DOHH2 (cell line): ENCODE data around the gene ARTN.
A peak's percentile ranks its signal among the peaks of the same experiment; 100 is the strongest.

Experiments used
- H3F3A ChIP-seq: fragments of 200-600 bp; sonication (generic), shearing (Covaris generic); 2 replicates; pipeline ENCODE4 v1.6.0; 2016; ENCODE audit warnings: antibody characterized with exemption, mild to moderate bottlenecking; ENCODE audit not compliant: control insufficient read depth, insufficient read depth
- H3K27ac ChIP-seq: fragments of 200-600 bp; sonication (generic); 2 replicates; pipeline ENCODE4 v1.5.1; 2014; ENCODE audit warnings: low read depth, mild to moderate bottlenecking, low read length, moderate library complexity
- H3K27me3 ChIP-seq: fragments of 200-600 bp; sonication (generic); 2 replicates; pipeline ENCODE4 v1.6.1; 2014; ENCODE audit warnings: mild to moderate bottlenecking, low read length, mixed read lengths; ENCODE audit not compliant: control insufficient read depth
- H3K36me3 ChIP-seq: fragments of 200-600 bp; sonication (generic); 2 replicates; pipeline ENCODE4 v1.6.1; 2014; ENCODE audit warnings: mild to moderate bottlenecking, low read length, moderate library complexity, mixed read lengths; ENCODE audit not compliant: control insufficient read depth
- H3K4me1 ChIP-seq: fragments of 200-600 bp; sonication (generic); 2 replicates; pipeline ENCODE4 v1.6.1; 2014; ENCODE audit warnings: mild to moderate bottlenecking, low read length, mixed read lengths; ENCODE audit not compliant: control insufficient read depth
- H3K4me2 ChIP-seq: fragments of 200-600 bp; sonication (generic); 2 replicates; pipeline ENCODE4 v1.6.0; 2014; ENCODE audit warnings: mild to moderate bottlenecking, low read length, moderate library complexity
- H3K4me3 ChIP-seq: fragments of 200-600 bp; sonication (generic); 2 replicates; pipeline ENCODE4 v1.5.1; 2014; ENCODE audit warnings: mild to moderate bottlenecking, low read length, mixed read lengths
- H3K79me2 ChIP-seq: fragments of 200-600 bp; sonication (generic); 2 replicates; pipeline ENCODE4 v1.6.1; 2014; ENCODE audit warnings: mild to moderate bottlenecking, low read length, mixed read lengths; ENCODE audit not compliant: control insufficient read depth
- H3K9me2 ChIP-seq: fragments of 200-600 bp; sonication (generic); replicated peaks from 2 replicates; pipeline ENCODE4 v1.6.1; 2014; ENCODE audit warnings: mild to moderate bottlenecking, low read length, mixed read lengths; ENCODE audit not compliant: control insufficient read depth
- H3K9me3 ChIP-seq: fragments of 200-600 bp; sonication (generic); 2 replicates; pipeline ENCODE4 v1.6.1; 2014; ENCODE audit warnings: antibody characterized with exemption, low read length, mixed read lengths; ENCODE audit not compliant: control insufficient read depth, insufficient read depth
- H4K20me1 ChIP-seq: fragments of 200-600 bp; sonication (generic); 2 replicates; pipeline ENCODE4 v1.6.0; 2014; ENCODE audit warnings: low read depth, mild to moderate bottlenecking, antibody characterized with exemption, low read length, moderate library complexity; ENCODE audit not compliant: control insufficient read depth, insufficient read depth
- EZH2phosphoT487 ChIP-seq: fragments of 200-600 bp; sonication (generic); IDR thresholded peaks from 2 replicates; pipeline ENCODE4 v1.6.1; 2017; ENCODE audit warnings: borderline replicate concordance, mild to moderate bottlenecking, antibody characterized with exemption, low read length, moderate library complexity, mixed read lengths
- TF ChIP-seq, protein P1 (sequence below): fragments of 200-600 bp; sonication (generic); IDR thresholded peaks from one replicate; pipeline ENCODE4 v1.5.1; 2014; ENCODE audit warnings: antibody characterized with exemption, mild to moderate bottlenecking, low read depth, low read length; ENCODE audit not compliant: poor library complexity, severe bottlenecking

Gene ARTN

DNA sequence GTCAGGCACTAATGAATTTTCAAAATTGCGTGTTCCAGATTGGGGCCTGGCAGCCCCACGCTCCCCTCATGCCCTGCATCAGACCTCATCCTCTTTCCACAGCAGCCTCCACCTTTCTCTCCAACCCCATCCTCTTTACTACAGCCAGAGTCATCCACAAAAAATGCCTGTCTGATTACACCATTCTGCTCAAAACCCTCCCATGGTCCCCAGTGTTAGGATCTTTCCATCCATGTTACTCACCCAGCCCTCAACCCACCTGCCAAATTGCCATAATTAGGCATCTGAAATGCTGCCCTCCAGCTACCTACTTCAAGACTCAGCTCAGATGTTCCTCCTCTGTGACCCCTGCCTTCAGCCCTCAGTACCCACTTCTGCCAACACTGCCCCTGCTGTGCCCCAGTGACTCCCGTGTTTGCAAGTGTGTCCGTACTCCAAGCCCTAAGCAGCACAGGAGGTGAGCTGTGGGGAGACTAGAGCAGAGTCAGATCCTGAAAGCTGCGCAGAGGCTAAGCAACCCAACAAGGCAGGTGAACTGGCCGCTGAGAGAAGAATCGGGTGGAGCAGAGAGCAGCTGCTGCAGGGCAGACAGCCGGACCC, 715 bp upstream of the ARTN start:
- H4K20me1 ChIP-seq, result no peaks in the 10 kb centered on the region
- H3K27me3 ChIP-seq, result no peaks in the 10 kb centered on the region
- H3F3A ChIP-seq, result no peaks in the 10 kb centered on the region
- TF ChIP-seq EZH2phosphoT487, result no peak
- TF ChIP-seq, protein P1, sequence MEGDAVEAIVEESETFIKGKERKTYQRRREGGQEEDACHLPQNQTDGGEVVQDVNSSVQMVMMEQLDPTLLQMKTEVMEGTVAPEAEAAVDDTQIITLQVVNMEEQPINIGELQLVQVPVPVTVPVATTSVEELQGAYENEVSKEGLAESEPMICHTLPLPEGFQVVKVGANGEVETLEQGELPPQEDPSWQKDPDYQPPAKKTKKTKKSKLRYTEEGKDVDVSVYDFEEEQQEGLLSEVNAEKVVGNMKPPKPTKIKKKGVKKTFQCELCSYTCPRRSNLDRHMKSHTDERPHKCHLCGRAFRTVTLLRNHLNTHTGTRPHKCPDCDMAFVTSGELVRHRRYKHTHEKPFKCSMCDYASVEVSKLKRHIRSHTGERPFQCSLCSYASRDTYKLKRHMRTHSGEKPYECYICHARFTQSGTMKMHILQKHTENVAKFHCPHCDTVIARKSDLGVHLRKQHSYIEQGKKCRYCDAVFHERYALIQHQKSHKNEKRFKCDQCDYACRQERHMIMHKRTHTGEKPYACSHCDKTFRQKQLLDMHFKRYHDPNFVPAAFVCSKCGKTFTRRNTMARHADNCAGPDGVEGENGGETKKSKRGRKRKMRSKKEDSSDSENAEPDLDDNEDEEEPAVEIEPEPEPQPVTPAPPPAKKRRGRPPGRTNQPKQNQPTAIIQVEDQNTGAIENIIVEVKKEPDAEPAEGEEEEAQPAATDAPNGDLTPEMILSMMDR, result no peak
- H3K27ac ChIP-seq, result no peak overlapping the region
- H3K4me2 ChIP-seq, result no peak overlapping the region
- H3K36me3 ChIP-seq, result no peaks in the 10 kb centered on the region; the same call in 1 of the 2 replicates
- peaks cover 5% of the 10 kb centered on the region for H3K4me1 ChIP-seq
- H3K4me3 ChIP-seq, result no peak overlapping the region
- no peaks in the 10 kb centered on the region for H3K79me2 ChIP-seq
- no peaks in the 10 kb centered on the region for H3K9me2 ChIP-seq
- no peaks in the 10 kb centered on the region for H3K9me3 ChIP-seq

DNA sequence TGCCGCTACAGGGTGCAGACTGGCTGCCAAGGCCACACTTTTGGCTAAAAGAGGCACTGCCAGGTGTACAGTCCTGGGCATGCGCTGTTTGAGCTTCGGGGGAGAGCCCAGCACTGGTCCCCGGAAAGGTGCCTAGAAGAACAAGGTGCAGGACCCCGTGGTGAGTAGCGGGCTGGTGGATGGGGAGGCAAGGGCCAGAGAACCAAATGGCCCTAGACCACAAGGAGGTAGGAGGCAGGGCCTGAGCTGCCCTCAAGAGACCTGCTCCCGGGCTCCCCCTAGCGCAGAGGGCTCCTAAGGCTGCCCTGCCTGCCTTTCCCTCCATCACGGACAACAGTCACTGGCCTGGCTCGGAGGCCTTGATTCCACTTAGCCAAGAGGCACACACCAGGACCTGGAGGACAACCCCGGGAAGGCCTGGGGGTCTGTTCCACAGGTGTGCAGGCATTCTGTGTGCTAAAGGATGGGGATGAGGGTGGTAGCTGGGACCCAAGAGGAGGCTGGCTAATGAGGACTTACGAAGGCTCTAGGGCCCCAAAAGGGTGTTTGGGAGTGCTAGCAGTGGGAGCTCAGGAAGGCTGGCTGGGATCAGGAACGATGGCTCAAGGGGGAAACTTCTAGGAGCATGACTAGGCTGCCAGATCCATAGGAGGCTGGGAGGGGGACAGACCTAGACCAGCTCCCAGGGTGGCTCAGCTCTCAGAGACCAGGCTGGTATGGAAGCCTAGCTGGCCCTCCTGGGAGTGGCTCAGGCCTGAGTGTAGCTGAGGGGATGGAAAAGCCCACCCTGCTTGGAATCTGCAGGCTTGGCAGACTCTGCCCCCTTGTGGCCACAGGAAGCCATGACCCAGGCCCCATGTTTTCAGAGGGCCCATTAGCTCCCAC, 742 bp downstream of the ARTN start:
- Histone ChIP-seq H3F3A (no peaks in the 10 kb centered on the region), H3K4me2 (no peak overlapping the region), H3K4me1 (peaks cover 5% of the 10 kb centered on the region), H4K20me1 (no peaks in the 10 kb centered on the region), H3K27ac (no peak overlapping the region), H3K4me3 (no peak overlapping the region), H3K9me2 (no peaks in the 10 kb centered on the region), H3K27me3 (no peaks in the 10 kb centered on the region), H3K9me3 (no peaks in the 10 kb centered on the region), H3K79me2 (no peaks in the 10 kb centered on the region), H3K36me3 (no peaks in the 10 kb centered on the region; the same call in 1 of the 2 replicates)
- TF ChIP-seq, protein P1, result peak; percentile 74
- TF ChIP-seq EZH2phosphoT487, result no peak

DNA sequence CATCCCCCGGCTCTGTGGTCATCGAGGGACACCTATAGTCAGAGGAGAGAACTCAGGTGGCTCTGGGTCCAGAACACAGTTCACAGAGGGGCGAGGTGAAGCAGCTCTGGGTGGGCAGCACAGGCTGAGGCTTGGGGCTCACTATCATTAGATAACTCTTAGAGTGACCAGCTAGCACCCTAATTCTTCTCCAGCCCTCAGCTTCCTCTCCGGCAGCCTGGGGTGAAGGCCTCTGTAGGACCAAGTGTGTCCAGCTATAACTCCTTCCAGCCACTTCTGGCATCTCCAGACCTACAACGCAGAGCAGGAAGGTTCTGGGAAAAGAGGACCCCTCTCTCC, 1.4 kb downstream of the ARTN start:
- no peaks in the 10 kb centered on the region for H3K79me2 ChIP-seq
- no peaks in the 10 kb centered on the region for H3F3A ChIP-seq
- no peaks in the 10 kb centered on the region for H3K9me3 ChIP-seq
- H3K27ac ChIP-seq, result no peak overlapping the region
- no peaks in the 10 kb centered on the region; the same call in 1 of the 2 replicates for H3K36me3 ChIP-seq
- TF ChIP-seq, protein P1, result no peak
- TF ChIP-seq EZH2phosphoT487, result no peak
- H3K4me1 ChIP-seq, result peaks cover 5% of the 10 kb centered on the region
- no peaks in the 10 kb centered on the region for H4K20me1 ChIP-seq
- H3K4me3 ChIP-seq, result no peak overlapping the region
- no peak overlapping the region for H3K4me2 ChIP-seq
- no peaks in the 10 kb centered on the region for H3K9me2 ChIP-seq
- no peaks in the 10 kb centered on the region for H3K27me3 ChIP-seq
